Measurements from ENCODE around the gene BLCAP. TPM values are rescaled to one million over a fixed set of nuclear protein-coding genes. Genes with fewer than 3 reads are reported as not detected.

BLCAP gene
- total and polyA plus RNA-seq, 2 experiments from 2014 or later, result 62.2 to 64.8 TPM

DNA sequence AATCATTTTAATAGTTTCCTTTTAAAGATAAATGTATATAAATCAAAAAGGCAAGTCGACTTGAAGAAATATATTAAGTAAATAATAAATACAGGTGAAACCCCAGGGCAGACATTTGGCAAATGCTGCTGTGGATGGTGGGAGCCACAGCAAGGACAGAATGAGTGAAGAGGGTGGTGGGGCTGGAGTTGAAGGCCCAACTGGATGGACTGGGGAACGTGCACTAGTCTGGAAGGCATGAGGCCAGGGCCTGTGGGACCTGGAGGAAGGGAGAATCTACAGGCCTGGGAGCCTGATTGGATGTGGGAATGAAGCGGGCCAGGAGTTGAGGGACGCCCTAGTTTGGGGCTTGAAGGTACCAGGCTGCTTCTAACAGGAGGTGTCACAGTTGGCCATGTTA is 30.6 kb upstream of the BLCAP start (continued):
- TF ChIP-seq, protein P1, sequence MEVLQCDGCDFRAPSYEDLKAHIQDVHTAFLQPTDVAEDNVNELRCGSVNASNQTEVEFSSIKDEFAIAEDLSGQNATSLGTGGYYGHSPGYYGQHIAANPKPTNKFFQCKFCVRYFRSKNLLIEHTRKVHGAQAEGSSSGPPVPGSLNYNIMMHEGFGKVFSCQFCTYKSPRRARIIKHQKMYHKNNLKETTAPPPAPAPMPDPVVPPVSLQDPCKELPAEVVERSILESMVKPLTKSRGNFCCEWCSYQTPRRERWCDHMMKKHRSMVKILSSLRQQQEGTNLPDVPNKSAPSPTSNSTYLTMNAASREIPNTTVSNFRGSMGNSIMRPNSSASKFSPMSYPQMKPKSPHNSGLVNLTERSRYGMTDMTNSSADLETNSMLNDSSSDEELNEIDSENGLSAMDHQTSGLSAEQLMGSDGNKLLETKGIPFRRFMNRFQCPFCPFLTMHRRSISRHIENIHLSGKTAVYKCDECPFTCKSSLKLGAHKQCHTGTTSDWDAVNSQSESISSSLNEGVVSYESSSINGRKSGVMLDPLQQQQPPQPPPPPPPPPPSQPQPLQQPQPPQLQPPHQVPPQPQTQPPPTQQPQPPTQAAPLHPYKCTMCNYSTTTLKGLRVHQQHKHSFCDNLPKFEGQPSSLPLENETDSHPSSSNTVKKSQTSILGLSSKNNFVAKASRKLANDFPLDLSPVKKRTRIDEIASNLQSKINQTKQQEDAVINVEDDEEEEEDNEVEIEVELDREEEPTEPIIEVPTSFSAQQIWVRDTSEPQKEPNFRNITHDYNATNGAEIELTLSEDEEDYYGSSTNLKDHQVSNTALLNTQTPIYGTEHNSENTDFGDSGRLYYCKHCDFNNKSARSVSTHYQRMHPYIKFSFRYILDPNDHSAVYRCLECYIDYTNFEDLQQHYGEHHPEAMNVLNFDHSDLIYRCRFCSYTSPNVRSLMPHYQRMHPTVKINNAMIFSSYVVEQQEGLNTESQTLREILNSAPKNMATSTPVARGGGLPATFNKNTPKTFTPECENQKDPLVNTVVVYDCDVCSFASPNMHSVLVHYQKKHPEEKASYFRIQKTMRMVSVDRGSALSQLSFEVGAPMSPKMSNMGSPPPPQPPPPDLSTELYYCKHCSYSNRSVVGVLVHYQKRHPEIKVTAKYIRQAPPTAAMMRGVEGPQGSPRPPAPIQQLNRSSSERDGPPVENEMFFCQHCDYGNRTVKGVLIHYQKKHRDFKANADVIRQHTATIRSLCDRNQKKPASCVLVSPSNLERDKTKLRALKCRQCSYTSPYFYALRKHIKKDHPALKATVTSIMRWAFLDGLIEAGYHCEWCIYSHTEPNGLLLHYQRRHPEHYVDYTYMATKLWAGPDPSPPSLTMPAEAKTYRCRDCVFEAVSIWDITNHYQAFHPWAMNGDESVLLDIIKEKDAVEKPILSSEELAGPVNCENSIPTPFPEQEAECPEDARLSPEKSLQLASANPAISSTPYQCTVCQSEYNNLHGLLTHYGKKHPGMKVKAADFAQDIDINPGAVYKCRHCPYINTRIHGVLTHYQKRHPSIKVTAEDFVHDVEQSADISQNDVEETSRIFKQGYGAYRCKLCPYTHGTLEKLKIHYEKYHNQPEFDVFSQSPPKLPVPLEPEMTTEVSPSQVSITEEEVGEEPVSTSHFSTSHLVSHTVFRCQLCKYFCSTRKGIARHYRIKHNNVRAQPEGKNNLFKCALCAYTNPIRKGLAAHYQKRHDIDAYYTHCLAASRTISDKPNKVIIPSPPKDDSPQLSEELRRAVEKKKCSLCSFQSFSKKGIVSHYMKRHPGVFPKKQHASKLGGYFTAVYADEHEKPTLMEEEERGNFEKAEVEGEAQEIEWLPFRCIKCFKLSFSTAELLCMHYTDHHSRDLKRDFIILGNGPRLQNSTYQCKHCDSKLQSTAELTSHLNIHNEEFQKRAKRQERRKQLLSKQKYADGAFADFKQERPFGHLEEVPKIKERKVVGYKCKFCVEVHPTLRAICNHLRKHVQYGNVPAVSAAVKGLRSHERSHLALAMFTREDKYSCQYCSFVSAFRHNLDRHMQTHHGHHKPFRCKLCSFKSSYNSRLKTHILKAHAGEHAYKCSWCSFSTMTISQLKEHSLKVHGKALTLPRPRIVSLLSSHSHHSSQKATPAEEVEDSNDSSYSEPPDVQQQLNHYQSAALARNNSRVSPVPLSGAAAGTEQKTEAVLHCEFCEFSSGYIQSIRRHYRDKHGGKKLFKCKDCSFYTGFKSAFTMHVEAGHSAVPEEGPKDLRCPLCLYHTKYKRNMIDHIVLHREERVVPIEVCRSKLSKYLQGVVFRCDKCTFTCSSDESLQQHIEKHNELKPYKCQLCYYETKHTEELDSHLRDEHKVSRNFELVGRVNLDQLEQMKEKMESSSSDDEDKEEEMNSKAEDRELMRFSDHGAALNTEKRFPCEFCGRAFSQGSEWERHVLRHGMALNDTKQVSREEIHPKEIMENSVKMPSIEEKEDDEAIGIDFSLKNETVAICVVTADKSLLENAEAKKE (CRISPR knock-in tag; IDR thresholded peaks at IDR 0.05), result no peak
- TF ChIP-seq ZNF114 (CRISPR knock-in tag; IDR thresholded peaks at IDR 0.05) (no peak), POLR2AphosphoS5 (IDR thresholded peaks at IDR 0.05; ENCODE audit: low read depth) (no peak)

DNA sequence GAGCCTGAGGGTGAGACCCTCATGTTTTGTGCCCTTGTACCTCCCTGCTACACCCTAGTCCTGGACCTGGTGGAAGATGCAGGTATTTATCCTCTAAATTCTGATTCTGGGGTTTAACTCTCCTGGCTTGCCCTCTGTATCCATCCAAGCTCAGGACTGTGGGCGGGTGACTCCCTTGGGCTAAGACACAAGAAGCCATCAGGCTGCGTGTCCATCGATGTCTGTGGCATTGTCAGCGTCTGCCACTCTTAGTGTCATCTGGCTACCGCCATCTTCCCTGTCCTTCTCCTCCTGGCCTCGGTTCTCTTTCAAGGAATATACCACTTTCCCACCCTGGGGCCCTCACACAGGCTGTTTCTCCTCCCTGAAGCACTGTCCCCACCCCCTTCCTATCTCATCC is 28.9 kb upstream of the BLCAP start:
- ATAC-seq (no peak), DNase-seq (ENCODE audit: low spot score) (no peak)
- TF ChIP-seq EZH2 (IDR thresholded peaks at IDR 0.05; ENCODE audit: low read depth, unreplicated experiment), result no peak
- no peak for TF ChIP-seq ZNF114 (CRISPR knock-in tag; IDR thresholded peaks at IDR 0.05)
- TF ChIP-seq, protein P1 (CRISPR knock-in tag; IDR thresholded peaks at IDR 0.05), result no peak
- TF ChIP-seq, protein P2, sequence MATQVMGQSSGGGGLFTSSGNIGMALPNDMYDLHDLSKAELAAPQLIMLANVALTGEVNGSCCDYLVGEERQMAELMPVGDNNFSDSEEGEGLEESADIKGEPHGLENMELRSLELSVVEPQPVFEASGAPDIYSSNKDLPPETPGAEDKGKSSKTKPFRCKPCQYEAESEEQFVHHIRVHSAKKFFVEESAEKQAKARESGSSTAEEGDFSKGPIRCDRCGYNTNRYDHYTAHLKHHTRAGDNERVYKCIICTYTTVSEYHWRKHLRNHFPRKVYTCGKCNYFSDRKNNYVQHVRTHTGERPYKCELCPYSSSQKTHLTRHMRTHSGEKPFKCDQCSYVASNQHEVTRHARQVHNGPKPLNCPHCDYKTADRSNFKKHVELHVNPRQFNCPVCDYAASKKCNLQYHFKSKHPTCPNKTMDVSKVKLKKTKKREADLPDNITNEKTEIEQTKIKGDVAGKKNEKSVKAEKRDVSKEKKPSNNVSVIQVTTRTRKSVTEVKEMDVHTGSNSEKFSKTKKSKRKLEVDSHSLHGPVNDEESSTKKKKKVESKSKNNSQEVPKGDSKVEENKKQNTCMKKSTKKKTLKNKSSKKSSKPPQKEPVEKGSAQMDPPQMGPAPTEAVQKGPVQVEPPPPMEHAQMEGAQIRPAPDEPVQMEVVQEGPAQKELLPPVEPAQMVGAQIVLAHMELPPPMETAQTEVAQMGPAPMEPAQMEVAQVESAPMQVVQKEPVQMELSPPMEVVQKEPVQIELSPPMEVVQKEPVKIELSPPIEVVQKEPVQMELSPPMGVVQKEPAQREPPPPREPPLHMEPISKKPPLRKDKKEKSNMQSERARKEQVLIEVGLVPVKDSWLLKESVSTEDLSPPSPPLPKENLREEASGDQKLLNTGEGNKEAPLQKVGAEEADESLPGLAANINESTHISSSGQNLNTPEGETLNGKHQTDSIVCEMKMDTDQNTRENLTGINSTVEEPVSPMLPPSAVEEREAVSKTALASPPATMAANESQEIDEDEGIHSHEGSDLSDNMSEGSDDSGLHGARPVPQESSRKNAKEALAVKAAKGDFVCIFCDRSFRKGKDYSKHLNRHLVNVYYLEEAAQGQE (IDR thresholded peaks at IDR 0.05; ENCODE audit: unreplicated experiment), result no peak
- TF ChIP-seq CREB1 (CRISPR knock-in tag; IDR thresholded peaks at IDR 0.05; ENCODE audit: low read depth), result no peak
- TF ChIP-seq POLR2AphosphoS5 (IDR thresholded peaks at IDR 0.05; ENCODE audit: low read depth), result no peak

More for the DNA sequence above, 28.9 kb upstream of the BLCAP start:
- Histone ChIP-seq H3K36me3 (ENCODE audit: insufficient read depth) (no peaks in the 10 kb centered on the region), H3K9me2 (ENCODE audit: insufficient read depth) (no peaks in the 10 kb centered on the region), H3F3A (replicated peaks; ENCODE audit: low read depth) (no peaks in the 10 kb centered on the region), H3K79me2 (replicated peaks; ENCODE audit: insufficient read depth) (no peaks in the 10 kb centered on the region), H3K4me3 (no peak overlapping the region), H3K4me1 (ENCODE audit: insufficient read depth) (no peaks in the 10 kb centered on the region), H2AFZ (no peak overlapping the region), H3K4me2 (no peak overlapping the region), H3K27me3 (ENCODE audit: insufficient read depth) (no peaks in the 10 kb centered on the region), H3K27ac (ENCODE audit: low read depth) (no peak overlapping the region), H4K20me1 (replicated peaks; ENCODE audit: insufficient read depth) (no peaks in the 10 kb centered on the region)
- H3K27me3 Mint-ChIP-seq (ENCODE audit: insufficient read depth, low read depth, poor library complexity), result peaks cover 6% of the 10 kb centered on the region
- H3K9me3 Mint-ChIP-seq, result no peaks in the 10 kb centered on the region
- no peak overlapping the region for H3K4me3 Mint-ChIP-seq
- H3K36me3 Mint-ChIP-seq (ENCODE audit: low read depth), result no peaks in the 10 kb centered on the region
- H3K4me1 Mint-ChIP-seq, result peaks cover 2% of the 10 kb centered on the region; the same call in 1 of the 3 replicates
- H3K27ac Mint-ChIP-seq, result no peak overlapping the region

All from GM23338 (cell line).